SH-SY5Y (cell line): ENCODE measurements around the gene MREG.

Experiments used
- GATA2 ChIP-seq: IDR thresholded peaks from 2 replicates; pipeline ENCODE4 v1.6.1; 2011; ENCODE audit warnings: mild to moderate bottlenecking, low read depth, low read length
- GATA3 ChIP-seq: IDR thresholded peaks from 2 replicates; pipeline ENCODE4 v1.6.1; 2011; ENCODE audit warnings: low read depth, mild to moderate bottlenecking, low read length, moderate library complexity

Gene MREG

GRCh38 chr2:215965532-215966165 is 47.7 kb downstream of the MREG start:
- TF ChIP-seq GATA3 (no peak), GATA2 (no peak)

GRCh38 chr2:215961981-215962380 is 51.4 kb downstream of the MREG start:
- TF ChIP-seq GATA3 (no peak), GATA2 (no peak)

GRCh38 chr2:215958257-215958656 is 55.1 kb downstream of the MREG start:
- TF ChIP-seq GATA3, result no peak
- no peak for TF ChIP-seq GATA2

GRCh38 chr2:215952860-215953637 is 60.3 kb downstream of the MREG start:
- TF ChIP-seq GATA3, result no peak
- TF ChIP-seq GATA2, result no peak

GRCh38 chr2:215951558-215951957 is 61.8 kb downstream of the MREG start:
- TF ChIP-seq GATA3 (no peak), GATA2 (no peak)

GRCh38 chr2:215949991-215950404 is 63.4 kb downstream of the MREG start:
- TF ChIP-seq GATA3, result no peak

GRCh38 chr2:215948051-215948450 is 65.3 kb downstream of the MREG start:
- TF ChIP-seq GATA3 (no peak), GATA2 (no peak)

GRCh38 chr2:215946586-215946985 is 66.8 kb downstream of the MREG start:
- TF ChIP-seq GATA3, result no peak
- TF ChIP-seq GATA2, result no peak

- TF ChIP-seq GATA3 (no peak), GATA2 (no peak)
Observed at GRCh38 chr2:215942194-215942593, 71.2 kb downstream of the MREG start.

GRCh38 chr2:215941726-215942125 is 71.6 kb downstream of the MREG start:
- TF ChIP-seq GATA3 (no peak), GATA2 (no peak)

- no peak for TF ChIP-seq GATA2
- no peak for TF ChIP-seq GATA3
Observed at GRCh38 chr2:215940645-215941184, 72.6 kb downstream of the MREG start.

GRCh38 chr2:215937190-215937589 is 76.2 kb downstream of the MREG start:
- TF ChIP-seq GATA2 (no peak), GATA3 (no peak)

- no peak for TF ChIP-seq GATA3
Observed at GRCh38 chr2:215933151-215933550, 80.2 kb downstream of the MREG start.

GRCh38 chr2:215931256-215931903 is 82.0 kb downstream of the MREG start:
- no peak for TF ChIP-seq GATA2
- no peak for TF ChIP-seq GATA3

GRCh38 chr2:215930505-215931253 is 82.7 kb downstream of the MREG start:
- TF ChIP-seq GATA3 (no peak), GATA2 (no peak)
